ENCODE results near the gene TMPRSS7. TPM values are rescaled to one million over a fixed set of nuclear protein-coding genes. Genes with fewer than 3 reads are reported as not detected.

TMPRSS7 gene
- total RNA-seq, 1 experiment from 2014 or later: not detected

- TF ChIP-seq IRF1 (CRISPR knock-in tag; IDR thresholded peaks at IDR 0.05) (no peak), ARID4B (CRISPR knock-in tag; IDR thresholded peaks at IDR 0.05; ENCODE audit: borderline replicate concordance) (no peak)
Measured at GRCh38 chr3:112030901-112031300, 3.6 kb upstream of the TMPRSS7 start (continued).

GRCh38 chr3:112032098-112032731, 2.3 kb upstream of the TMPRSS7 start:
- H3K9me3 Mint-ChIP-seq: peaks cover 40% of the 10 kb centered on the region
- H3K27me3 Mint-ChIP-seq (ENCODE audit: low read depth): no peaks in the 10 kb centered on the region
- no peak overlapping the region for H3K4me3 Mint-ChIP-seq
- DNase-seq (ENCODE audit: low spot score) (no peak), ATAC-seq (no peak)
- peaks cover 29% of the 10 kb centered on the region for H3K36me3 Mint-ChIP-seq
- ChIA-PET POLR2A (no interaction called here), CTCF (interaction anchor here (0.9 to 2.4 kb wide), 3 partner anchors 11 to 37 kb away, joined by 3 to 14 read pairs (median 5); no protein-coding TSS in a partner anchor)
- H3K27ac Mint-ChIP-seq: no peak overlapping the region
- H3K4me1 Mint-ChIP-seq: peaks cover 7% of the 10 kb centered on the region
- no peak for TF ChIP-seq ARID4B (CRISPR knock-in tag; IDR thresholded peaks at IDR 0.05; ENCODE audit: borderline replicate concordance)
- TF ChIP-seq ZNF532 (CRISPR knock-in tag; IDR thresholded peaks at IDR 0.05; ENCODE audit: borderline replicate concordance): no peak
- no peak for TF ChIP-seq STAT6 (CRISPR knock-in tag; conservative IDR thresholded peaks at IDR 0.05; ENCODE audit: low read depth)
- TF ChIP-seq ATF1 (CRISPR knock-in tag; IDR thresholded peaks at IDR 0.05): no peak
- no peak for TF ChIP-seq CREB1 (CRISPR knock-in tag; IDR thresholded peaks at IDR 0.05)
- TF ChIP-seq EMX1 (CRISPR knock-in tag; IDR thresholded peaks at IDR 0.05): no peak
- TF ChIP-seq MXD4 (CRISPR knock-in tag; IDR thresholded peaks at IDR 0.05; ENCODE audit: borderline replicate concordance): no peak
- TF ChIP-seq JUN (CRISPR knock-in tag; IDR thresholded peaks at IDR 0.05): no peak
- no peak for TF ChIP-seq MYBL2 (CRISPR knock-in tag; IDR thresholded peaks at IDR 0.05)
- TF ChIP-seq PREB (CRISPR knock-in tag; IDR thresholded peaks at IDR 0.05; ENCODE audit: borderline replicate concordance): no peak
- TF ChIP-seq MLX (CRISPR knock-in tag; IDR thresholded peaks at IDR 0.05): no peak
- no peak for TF ChIP-seq USF1 (CRISPR knock-in tag; IDR thresholded peaks at IDR 0.05)
